K562 (cell line): ENCODE data around the gene ZC3H13. TPM values are rescaled to one million over a fixed set of nuclear protein-coding genes. Genes with fewer than 3 reads are reported as not detected.

ENCODE experiments used
- ATAC-seq: fragments of 200-7000 bp; cut with Tn5 transposase; 3 replicates; pipeline ENCODE4 v1.9.1; 2020; ENCODE audit warnings: moderate library complexity
- BruUV-seq: library from RNA; stranded (reverse); fragments of 400-500 nt; replicated peaks from 2 replicates; lab custom pipeline; 2021; lab: Mats Ljungman, UMichigan
- CTCF ChIA-PET: fragments of 300-600 bp; formaldehyde crosslinking; extraction: SDS; loops from one replicate; lab custom pipeline; 2021; ENCODE audit warnings: low intra/inter-chr PET ratio; lab: Yijun Ruan, JAX
- POLR2A ChIA-PET: fragments of 300-600, 350-650 bp; sonication (Branson Sonifier 250); formaldehyde crosslinking; extraction: SDS; loops from one replicate; lab custom pipeline; 2021; ENCODE audit warnings: antibody characterized with exemption, inconsistent platforms; lab: Yijun Ruan, JAX
- DNase-seq, 4 experiments: peaks; one replicate each; pipeline versions ENCODE4 v3.0.0 to v3.0.0-alpha.2; 2011 to 2018; ENCODE audit warnings: low spot score in 3 of 4, mixed read lengths in 3 of 4; ENCODE audit errors: extremely low read depth in 1 of 4
- FAIRE-seq: peaks from 2 replicates; lab custom pipeline; 2011; peaks lifted over from hg19 to GRCh38; lab: Jason Lieb, UNC
- H2AFZ ChIP-seq: 2 replicates; pipeline ENCODE4 v1.6.0; 2011; ENCODE audit warnings: low read depth, low read length, control low read depth, inconsistent platforms
- H3K27ac ChIP-seq: fragments of 200-600 bp; 3 replicates; pipeline ENCODE4 v1.8.0; 2011; ENCODE audit warnings: low read depth, mild to moderate bottlenecking, control low read depth, inconsistent platforms, low read length, moderate library complexity, mixed read lengths; ENCODE audit errors: extremely low read depth
- H3K27me3 ChIP-seq, 2 experiments: fragments of 300-600 bp in 1 of 2; 2 replicates in 1 of 2; 3 replicates in 1 of 2; pipeline versions ENCODE4 v1.6.0 to v1.8.0; 2011; ENCODE audit warnings: inconsistent platforms in 2 of 2, low read length in 2 of 2, mild to moderate bottlenecking in 1 of 2, mixed read lengths in 1 of 2, moderate library complexity in 1 of 2; ENCODE audit not compliant: control insufficient read depth in 2 of 2, insufficient read depth in 2 of 2
- H3K36me3 ChIP-seq: fragments of 300-600 bp; 3 replicates; pipeline ENCODE4 v1.8.0; 2011; ENCODE audit warnings: mild to moderate bottlenecking, low read length, inconsistent platforms; ENCODE audit not compliant: control insufficient read depth, insufficient read depth
- H3K4me1 ChIP-seq, 2 experiments: fragments of 200-600 bp in 1 of 2; replicated peaks in 1 of 2; 2 replicates in 1 of 2; 3 replicates in 1 of 2; pipeline versions ENCODE4 v1.5.1 to v1.8.0; 2011; ENCODE audit warnings: inconsistent platforms in 2 of 2, low read length in 2 of 2, mild to moderate bottlenecking in 1 of 2, mixed read lengths in 1 of 2, moderate library complexity in 1 of 2; ENCODE audit not compliant: control insufficient read depth in 2 of 2, insufficient read depth in 2 of 2
- H3K4me2 ChIP-seq: 2 replicates; pipeline ENCODE4 v1.6.1; 2011; ENCODE audit warnings: low read length, control low read depth, inconsistent platforms, mixed read lengths; ENCODE audit not compliant: insufficient read depth
- H3K4me3 ChIP-seq: fragments of 200-600 bp; sonication (generic), shearing (Covaris generic); 2 replicates; pipeline ENCODE4 v1.5.1; 2016; ENCODE audit warnings: control low read depth, inconsistent platforms
- H3K79me2 ChIP-seq: fragments of 200-600 bp; 3 replicates; pipeline ENCODE4 v1.8.0; 2011; ENCODE audit warnings: low read length, inconsistent platforms; ENCODE audit not compliant: control insufficient read depth, insufficient read depth
- H3K9ac ChIP-seq, 2 experiments: 2 replicates each; pipeline versions ENCODE4 v1.6.0 to v1.6.1; 2011; ENCODE audit warnings: low read depth in 2 of 2, low read length in 2 of 2, control low read depth in 1 of 2, inconsistent platforms in 1 of 2, mild to moderate bottlenecking in 1 of 2, mixed read lengths in 1 of 2; ENCODE audit not compliant: insufficient read depth in 1 of 2
- H3K9me1 ChIP-seq: one replicate; pipeline ENCODE4 v1.6.0; 2011; ENCODE audit warnings: inconsistent platforms, mild to moderate bottlenecking, low read length, moderate library complexity; ENCODE audit not compliant: control insufficient read depth, insufficient read depth
- H3K9me3 ChIP-seq: replicated peaks from 2 replicates; pipeline ENCODE4 v1.5.1; 2011; ENCODE audit warnings: low read depth, low read length, inconsistent platforms; ENCODE audit not compliant: control insufficient read depth, insufficient read depth
- H4K20me1 ChIP-seq: replicated peaks from 2 replicates; pipeline ENCODE4 v1.6.1; 2011; ENCODE audit warnings: low read length, inconsistent platforms, mixed read lengths; ENCODE audit not compliant: control insufficient read depth, insufficient read depth
- CAMTA2 ChIP-seq: fragments of 250-450 bp; sonication (Bioruptor Pico); conservative IDR thresholded peaks from 2 replicates; pipeline ENCODE4 v1.5.1; 2022
- EZH2 ChIP-seq: IDR thresholded peaks from 2 replicates; pipeline ENCODE4 v1.6.1; 2012; ENCODE audit warnings: low read depth, mild to moderate bottlenecking, inconsistent platforms, low read length, borderline replicate concordance
- GATAD2B ChIP-seq: fragments of 450-650 bp; IDR thresholded peaks from 2 replicates; pipeline ENCODE4 v1.6.1; 2017; ENCODE audit warnings: mild to moderate bottlenecking, borderline replicate concordance
- HNRNPK ChIP-seq: fragments of 200-400 bp; formaldehyde crosslinking; IDR thresholded peaks from one replicate; pipeline ENCODE4 v1.6.1; 2018; ENCODE audit warnings: mild to moderate bottlenecking, low read depth, low read length; ENCODE audit not compliant: poor library complexity, severe bottlenecking
- ILK ChIP-seq: fragments of 450-650 bp; IDR thresholded peaks from 2 replicates; pipeline ENCODE4 v1.6.1; 2016; ENCODE audit warnings: missing genetic modification characterization, low read depth, mild to moderate bottlenecking, missing compliant biosample characterization, moderate library complexity, borderline replicate concordance
- KAT7 ChIP-seq: sonication (generic); formaldehyde crosslinking; IDR thresholded peaks from 2 replicates; pipeline ENCODE4 v1.8.0; 2022; ENCODE audit warnings: missing genetic modification reagents, mild to moderate bottlenecking, borderline replicate concordance
- MTA3 ChIP-seq: fragments of 450-650 bp; formaldehyde crosslinking; IDR thresholded peaks from 2 replicates; pipeline ENCODE4 v1.6.1; 2017; ENCODE audit warnings: mild to moderate bottlenecking, borderline replicate concordance
- POLR2AphosphoS5 ChIP-seq: IDR thresholded peaks from 2 replicates; pipeline ENCODE4 v1.6.1; 2011; ENCODE audit warnings: mild to moderate bottlenecking, low read depth, low read length, moderate library complexity; ENCODE audit not compliant: control insufficient read depth, insufficient read depth
- ZKSCAN3 ChIP-seq: fragments of 250-450 bp; sonication (Bioruptor Pico); IDR thresholded peaks from 2 replicates; pipeline ENCODE4 v1.4.0; 2020
- ZNF224 ChIP-seq: sonication (generic); formaldehyde crosslinking; IDR thresholded peaks from 2 replicates; pipeline ENCODE4 v1.8.0; 2022; ENCODE audit warnings: mild to moderate bottlenecking, missing genetic modification reagents
- ZNF263 ChIP-seq: sonication (generic); formaldehyde crosslinking; IDR thresholded peaks from 2 replicates; pipeline ENCODE4 v1.8.0; 2022; ENCODE audit warnings: mild to moderate bottlenecking, missing genetic modification reagents, borderline replicate concordance
- ZNF75A ChIP-seq: fragments of 450-650 bp; formaldehyde crosslinking; IDR thresholded peaks from 2 replicates; pipeline ENCODE4 v1.4.0; 2020; ENCODE audit warnings: mild to moderate bottlenecking
- in situ Hi-C: fragments of 300-500 bp; cut with MboI; formaldehyde crosslinking; loops from 4 replicates; pipeline ENCODE4 v1.15.0; 2018; ENCODE audit warnings: inconsistent platforms, mixed read lengths
- intact Hi-C: fragments of 100-400 bp; cut with micrococcal nuclease; formaldehyde crosslinking; loops from 2 replicates; pipeline ENCODE4 v1.14.2; 2022
- polyA plus RNA-seq, 8 experiments: library from polyadenylated mRNA; depleted of rRNA in 4 of 8; stranded (reverse) in 5 of 8; unstranded in 3 of 8; fragments of >200 nt; fragmentation: Nextera tagmentation in 2 of 8; fragmentation: Illumina TruSeq in 1 of 8; extraction: Ambion mirVana in 2 of 8; extraction: Trizol in 1 of 8; gene quantifications; 2 replicates each; pipeline versions ENCODE4 v1.2.1 to v1.2.3, GENCODE V29; 2011 to 2014; ENCODE audit warnings: inconsistent platforms in 1 of 8, missing spikeins in 1 of 8
- total RNA-seq, 7 experiments: library from RNA; depleted of rRNA in 6 of 7; stranded (reverse); fragments of >200 nt in 6 of 7; fragmentation: Illumina TruSeq in 2 of 7; extraction: Trizol in 2 of 7; gene quantifications; 2 replicates each; pipeline versions ENCODE4 v1.2.1 to v1.2.3, GENCODE V29; 2011 to 2021; ENCODE audit warnings: low replicate concordance in 1 of 7

Gene ZC3H13
- total and polyA plus RNA-seq, 9 of the 15 experiments (the other 6 are each of a cell fraction or from before 2014, with no cell fraction given): 4.9 to 27.6 (median 12.1) TPM

- Histone ChIP-seq H3K4me1 (no peaks in the 10 kb centered on the region), H3K9ac (no peak overlapping the region), H3K27me3 (no peaks in the 10 kb centered on the region), H3K9me3 (no peaks in the 10 kb centered on the region), H3K4me3 (no peak overlapping the region), H3K36me3 (peaks cover 5% of the 10 kb centered on the region; the same call in 1 of the 3 replicates), H3K4me2 (no peak overlapping the region), H3K79me2 (no peaks in the 10 kb centered on the region), H4K20me1 (no peaks in the 10 kb centered on the region), H2AFZ (no peak overlapping the region), H3K27ac (no peak overlapping the region), H3K9me1 (no peaks in the 10 kb centered on the region)
- in situ Hi-C loops: no loop called here
- intact Hi-C loops: no loop called here
- no TSS peak for BruUV-seq
- POLR2A ChIA-PET: no interaction called here
- FAIRE-seq (no peak), DNase-seq (no peak), ATAC-seq (no peak)
- TF ChIP-seq ILK: no peak
- TF ChIP-seq HNRNPK: no peak
- no peak for TF ChIP-seq POLR2AphosphoS5
- TF ChIP-seq KAT7 (CRISPR knock-in tag): no peak
- no peak for TF ChIP-seq EZH2
- no peak for TF ChIP-seq ZKSCAN3 (CRISPR knock-in tag)
- no peak for TF ChIP-seq CAMTA2 (CRISPR knock-in tag)
- no peak for TF ChIP-seq GATAD2B
- TF ChIP-seq ZNF224 (CRISPR knock-in tag): no peak
- TF ChIP-seq ZNF75A (CRISPR knock-in tag): no peak
- no peak for TF ChIP-seq ZNF263
- TF ChIP-seq MTA3: no peak
- CTCF ChIA-PET: no interaction called here
Observed at GRCh38 chr13:45951166-45951565, 101.4 kb downstream of the ZC3H13 start.
